Measurements from ENCODE around the gene COG5. TPM values are rescaled to one million over a fixed set of nuclear protein-coding genes. Genes with fewer than 3 reads are reported as not detected.

Gene COG5
- total and polyA plus RNA-seq, 2 of the 8 experiments (the other 6 are each of a cell fraction or from before 2014, with no cell fraction given), result 10.5 to 28.1 TPM

DNA sequence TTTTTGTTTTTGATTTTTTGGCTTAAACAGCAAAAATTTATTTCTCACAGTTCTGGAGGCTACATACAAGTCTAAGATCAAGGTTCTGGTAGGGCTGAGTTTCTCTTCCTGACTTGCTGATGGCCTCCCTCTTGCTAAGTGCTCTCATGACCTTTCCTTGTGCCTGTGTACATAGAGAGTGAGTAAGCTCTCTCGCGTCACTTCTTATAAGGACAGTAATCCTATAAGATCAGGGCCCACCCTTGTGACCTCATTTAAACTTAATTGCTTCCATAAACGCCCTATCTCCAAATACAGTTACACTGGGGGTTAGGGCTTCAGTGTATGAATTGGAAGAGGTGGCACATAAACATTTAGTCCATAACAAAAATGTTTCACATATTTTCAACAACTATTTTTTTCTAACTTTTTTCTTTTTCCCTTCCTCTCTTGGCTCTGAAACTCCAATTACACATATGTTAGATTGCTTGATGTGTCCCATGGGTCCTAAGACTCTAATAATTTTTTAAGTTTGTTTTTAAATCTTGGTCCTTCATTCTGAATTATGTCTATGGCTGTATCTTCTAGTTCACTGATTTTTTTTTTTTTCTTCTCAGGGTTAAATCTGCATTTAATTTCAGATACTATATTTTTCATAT lies 245.1 kb downstream of the COG5 start (continued):
- TF ChIP-seq USF2 (IDR thresholded peaks at IDR 0.05; ENCODE audit: low read length) (no peak), TBP (IDR thresholded peaks at IDR 0.05; ENCODE audit: low read depth, low read length) (no peak), MAFK (IDR thresholded peaks at IDR 0.05; ENCODE audit: low read depth, low read length) (no peak)
